ENCODE measurements around the gene IGSF3.

DNA sequence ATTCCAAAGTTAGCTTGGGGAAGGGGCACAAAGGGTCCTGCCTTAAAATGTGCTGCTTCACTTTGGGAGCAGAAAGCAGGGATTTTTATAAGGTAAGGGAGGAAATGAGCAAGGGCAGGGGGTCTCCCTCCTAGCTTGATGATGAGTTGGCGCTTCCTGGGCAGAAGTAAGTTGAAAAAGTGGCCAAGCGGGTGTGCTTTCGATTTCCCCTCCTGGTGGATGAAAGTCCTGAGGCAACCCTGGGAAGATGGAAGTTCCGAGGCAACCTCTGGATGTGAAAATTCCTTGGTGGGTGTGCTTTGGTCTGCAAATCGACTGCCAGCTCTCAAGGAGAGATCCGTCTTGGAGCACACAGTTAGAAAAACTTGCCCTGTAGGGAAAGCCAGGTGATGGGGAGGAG, 45.0 kb upstream of the IGSF3 start:
- no peak for TF ChIP-seq EP300 (IDR thresholded peaks at IDR 0.05)
- TF ChIP-seq, protein P1, sequence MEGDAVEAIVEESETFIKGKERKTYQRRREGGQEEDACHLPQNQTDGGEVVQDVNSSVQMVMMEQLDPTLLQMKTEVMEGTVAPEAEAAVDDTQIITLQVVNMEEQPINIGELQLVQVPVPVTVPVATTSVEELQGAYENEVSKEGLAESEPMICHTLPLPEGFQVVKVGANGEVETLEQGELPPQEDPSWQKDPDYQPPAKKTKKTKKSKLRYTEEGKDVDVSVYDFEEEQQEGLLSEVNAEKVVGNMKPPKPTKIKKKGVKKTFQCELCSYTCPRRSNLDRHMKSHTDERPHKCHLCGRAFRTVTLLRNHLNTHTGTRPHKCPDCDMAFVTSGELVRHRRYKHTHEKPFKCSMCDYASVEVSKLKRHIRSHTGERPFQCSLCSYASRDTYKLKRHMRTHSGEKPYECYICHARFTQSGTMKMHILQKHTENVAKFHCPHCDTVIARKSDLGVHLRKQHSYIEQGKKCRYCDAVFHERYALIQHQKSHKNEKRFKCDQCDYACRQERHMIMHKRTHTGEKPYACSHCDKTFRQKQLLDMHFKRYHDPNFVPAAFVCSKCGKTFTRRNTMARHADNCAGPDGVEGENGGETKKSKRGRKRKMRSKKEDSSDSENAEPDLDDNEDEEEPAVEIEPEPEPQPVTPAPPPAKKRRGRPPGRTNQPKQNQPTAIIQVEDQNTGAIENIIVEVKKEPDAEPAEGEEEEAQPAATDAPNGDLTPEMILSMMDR (IDR thresholded peaks at IDR 0.05), result no peak
- no peak for TF ChIP-seq POLR2A (IDR thresholded peaks at IDR 0.05)
- TF ChIP-seq POLR2AphosphoS5 (IDR thresholded peaks at IDR 0.05), result no peak
